ENCODE results near the gene TSPAN3.

Gene TSPAN3

GRCh38 chr15:77060546-77060945 is 10.4 kb downstream of the TSPAN3 start:
- H3K4me3 ChIP-seq (ENCODE audit: low read depth, low read length): no peak overlapping the region
- DNase-seq (ENCODE audit: low read depth): no peak
- TF ChIP-seq POLR2A (IDR thresholded peaks at IDR 0.05; ENCODE audit: extremely low read depth, insufficient read length): no peak
- no peak for TF ChIP-seq CTCF (IDR thresholded peaks at IDR 0.05; ENCODE audit: low read depth, low read length)
- TF ChIP-seq MYC (IDR thresholded peaks at IDR 0.05; ENCODE audit: low read depth, low read length): no peak
- no peak for TF ChIP-seq MAX (IDR thresholded peaks at IDR 0.05; ENCODE audit: low read depth, low read length)

GRCh38 chr15:77059786-77060361 is 11.0 kb downstream of the TSPAN3 start:
- no peak for DNase-seq (ENCODE audit: low read depth)
- TF ChIP-seq MAX (IDR thresholded peaks at IDR 0.05; ENCODE audit: low read depth, low read length) (no peak), MYC (IDR thresholded peaks at IDR 0.05; ENCODE audit: low read depth, low read length) (no peak), CTCF (IDR thresholded peaks at IDR 0.05; ENCODE audit: low read depth, low read length) (no peak), POLR2A (IDR thresholded peaks at IDR 0.05; ENCODE audit: extremely low read depth, insufficient read length) (no peak)
- H3K4me3 ChIP-seq (ENCODE audit: low read depth, low read length): no peak overlapping the region

GRCh38 chr15:77058468-77058867 is 12.4 kb downstream of the TSPAN3 start:
- no peak for DNase-seq (ENCODE audit: low read depth)
- TF ChIP-seq CTCF (IDR thresholded peaks at IDR 0.05; ENCODE audit: low read depth, low read length): no peak
- TF ChIP-seq MYC (IDR thresholded peaks at IDR 0.05; ENCODE audit: low read depth, low read length): no peak
- no peak for TF ChIP-seq POLR2A (IDR thresholded peaks at IDR 0.05; ENCODE audit: extremely low read depth, insufficient read length)
- no peak for TF ChIP-seq MAX (IDR thresholded peaks at IDR 0.05; ENCODE audit: low read depth, low read length)

GRCh38 chr15:77057685-77058084 is 13.2 kb downstream of the TSPAN3 start:
- TF ChIP-seq MAX (IDR thresholded peaks at IDR 0.05; ENCODE audit: low read depth, low read length): no peak
- TF ChIP-seq POLR2A (IDR thresholded peaks at IDR 0.05; ENCODE audit: extremely low read depth, insufficient read length): no peak
- no peak for TF ChIP-seq MYC (IDR thresholded peaks at IDR 0.05; ENCODE audit: low read depth, low read length)
- TF ChIP-seq CTCF (IDR thresholded peaks at IDR 0.05; ENCODE audit: low read depth, low read length): no peak
- no peak for DNase-seq (ENCODE audit: low read depth)
- no peak overlapping the region for H3K4me3 ChIP-seq (ENCODE audit: low read depth, low read length)

More at GRCh38 chr15:77058468-77058867, 12.4 kb downstream of the TSPAN3 start:
- no peak overlapping the region for H3K4me3 ChIP-seq (ENCODE audit: low read depth, low read length)

- no peak for DNase-seq (ENCODE audit: low read depth)
- no peak overlapping the region for H3K4me3 ChIP-seq (ENCODE audit: low read depth, low read length)
- TF ChIP-seq MAX (IDR thresholded peaks at IDR 0.05; ENCODE audit: low read depth, low read length) (no peak), POLR2A (IDR thresholded peaks at IDR 0.05; ENCODE audit: extremely low read depth, insufficient read length) (no peak), MYC (IDR thresholded peaks at IDR 0.05; ENCODE audit: low read depth, low read length) (no peak), CTCF (IDR thresholded peaks at IDR 0.05; ENCODE audit: low read depth, low read length) (no peak)
Observed at GRCh38 chr15:77057072-77057471, 13.8 kb downstream of the TSPAN3 start.
